ENCODE measurements around the gene TEF. TPM values are rescaled to one million over a fixed set of nuclear protein-coding genes. Genes with fewer than 3 reads are reported as not detected.

Gene TEF
- total RNA-seq, 1 experiment from 2014 or later: 3.3 TPM

DNA sequence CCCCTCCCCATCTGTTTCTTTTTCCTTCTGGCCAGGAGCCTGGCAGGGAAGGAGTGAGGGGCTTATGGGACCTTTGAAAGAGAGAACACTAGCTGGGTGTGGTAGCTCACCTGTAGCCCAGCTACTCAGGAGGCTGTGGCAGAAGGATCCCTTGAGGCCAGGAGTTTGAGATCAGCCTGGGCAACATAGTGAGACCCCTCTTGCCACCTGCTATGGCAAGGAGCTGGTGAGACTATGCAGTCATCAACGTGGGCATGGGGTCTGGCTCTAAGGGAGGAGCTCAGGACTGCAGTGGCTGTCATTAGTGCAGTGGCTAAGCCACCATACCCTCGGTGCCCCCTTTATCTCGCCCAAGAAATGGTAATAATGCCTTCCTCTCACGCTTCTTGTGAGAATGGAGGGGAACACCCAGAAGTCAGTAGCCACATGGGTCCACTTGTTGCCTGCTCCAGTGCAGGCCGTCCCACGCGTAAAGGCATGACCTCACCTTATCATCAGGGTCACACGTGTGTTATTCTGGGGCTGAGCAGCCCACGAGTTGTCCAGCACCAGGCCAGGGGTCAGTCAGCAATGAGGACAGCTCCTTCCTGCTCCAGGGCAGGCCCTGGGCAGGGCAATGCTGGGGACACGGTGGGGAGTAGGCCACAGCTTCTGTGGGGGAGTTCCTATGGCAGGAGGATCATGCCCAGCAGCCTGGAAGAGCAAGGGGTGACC, 27.7 kb upstream of the TEF start:
- DNase-seq (ENCODE audit: low read depth): no peak

DNA sequence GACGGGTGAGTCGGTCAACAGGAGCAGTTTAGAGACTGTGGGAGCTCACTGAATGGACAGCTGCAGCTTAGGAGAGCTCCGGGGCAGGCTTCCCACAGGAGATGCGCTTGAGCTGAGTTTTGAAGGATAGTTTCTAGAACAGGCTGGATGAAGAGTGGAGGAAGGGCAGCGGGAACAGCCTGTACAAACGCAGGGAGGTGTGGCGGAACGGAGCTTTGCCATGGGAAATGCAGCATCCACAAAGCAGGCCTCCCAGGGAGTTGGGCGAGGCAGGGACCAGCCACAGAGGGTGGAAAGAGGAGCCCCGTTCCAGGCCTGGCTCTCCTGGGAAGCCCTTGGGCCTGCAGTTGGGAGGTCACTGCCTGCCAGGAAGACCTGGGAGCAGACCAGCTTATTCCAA, 26.8 kb upstream of the TEF start:
- DNase-seq (ENCODE audit: low read depth): no peak

DNA sequence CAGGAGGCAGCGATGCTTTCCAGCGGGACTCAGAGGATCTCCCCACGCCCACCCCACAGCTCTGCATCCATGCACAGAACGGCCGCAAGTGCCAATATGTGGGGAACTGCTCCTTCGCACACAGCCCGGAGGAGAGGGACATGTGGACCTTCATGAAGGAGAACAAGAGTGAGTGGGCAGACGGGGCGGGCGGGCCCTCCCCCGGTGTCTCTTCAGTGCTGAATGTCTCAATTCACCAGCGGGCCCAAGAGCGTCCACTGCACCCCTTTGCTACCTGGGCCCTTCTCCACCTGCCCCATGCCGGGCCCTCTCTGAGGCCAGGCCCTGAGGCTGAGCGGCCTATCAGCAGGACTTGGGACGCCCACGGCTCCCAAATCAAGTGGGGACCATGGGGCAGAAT, 25.8 kb upstream of the TEF start:
- DNase-seq (ENCODE audit: low read depth): no peak

DNA sequence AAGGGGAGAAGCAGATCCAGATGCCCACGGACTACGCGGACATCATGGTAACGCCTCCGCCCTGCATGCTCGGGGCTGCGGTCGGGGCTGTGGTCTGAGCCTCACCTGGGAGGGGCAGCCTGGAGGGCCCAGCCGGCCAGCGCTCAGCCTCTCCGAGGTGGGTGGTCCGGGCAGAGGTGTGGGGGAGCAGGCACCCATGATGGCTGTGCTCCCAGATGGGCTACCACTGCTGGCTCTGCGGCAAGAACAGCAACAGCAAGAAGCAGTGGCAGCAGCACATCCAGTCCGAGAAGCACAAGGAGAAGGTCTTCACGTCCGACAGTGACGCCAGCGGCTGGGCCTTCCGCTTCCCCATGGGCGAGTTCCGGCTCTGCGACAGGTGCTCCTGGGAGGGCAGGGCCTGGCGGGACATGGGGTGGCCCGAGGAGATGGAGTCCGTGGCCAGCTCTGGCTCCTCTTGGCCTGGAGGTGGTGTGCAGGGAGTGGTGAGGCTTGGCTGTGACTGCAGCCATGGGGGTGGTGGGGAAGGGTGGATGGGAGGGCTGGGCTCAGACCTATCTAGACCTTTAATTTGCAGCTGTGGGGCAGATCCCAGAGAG, 25.2 kb upstream of the TEF start:
- DNase-seq (ENCODE audit: low read depth): no peak

DNA sequence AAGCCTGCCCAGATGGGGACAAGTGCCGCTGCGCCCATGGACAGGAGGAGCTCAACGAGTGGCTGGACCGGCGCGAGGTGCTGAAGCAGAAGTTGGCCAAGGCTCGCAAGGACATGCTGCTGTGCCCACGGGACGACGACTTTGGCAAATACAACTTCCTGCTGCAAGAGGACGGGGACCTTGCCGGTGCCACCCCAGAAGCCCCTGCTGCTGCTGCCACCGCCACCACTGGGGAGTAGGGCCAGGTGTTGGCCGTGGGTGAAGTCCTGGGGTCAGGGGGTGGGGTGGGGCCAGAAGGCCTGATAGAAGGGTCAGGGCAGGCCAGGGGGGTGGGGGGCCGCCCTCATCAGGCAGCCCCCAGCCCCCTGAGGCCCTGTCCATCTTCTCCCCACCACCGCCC, 24.6 kb upstream of the TEF start:
- no peak for DNase-seq (ENCODE audit: low read depth)

DNA sequence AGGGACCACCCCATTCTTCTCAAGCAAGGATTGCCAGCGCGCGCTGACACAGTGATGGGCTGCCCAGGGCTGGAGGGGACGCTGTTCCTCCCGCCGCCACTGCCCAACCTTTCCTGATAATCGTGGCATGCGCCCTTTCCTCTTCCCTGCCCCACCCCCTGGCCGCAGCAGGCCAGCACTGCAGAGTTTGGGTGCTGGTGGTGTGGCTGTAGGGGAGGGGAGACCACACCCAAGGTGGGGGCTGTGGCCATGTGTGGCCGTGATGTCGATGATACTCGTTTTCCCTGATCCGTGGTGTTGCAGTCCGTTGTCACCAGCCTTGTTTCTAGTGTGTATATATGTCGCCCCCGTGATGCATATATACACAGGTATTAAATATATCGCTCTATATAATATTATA, 22.8 kb upstream of the TEF start:
- no peak for DNase-seq (ENCODE audit: low read depth)

DNA sequence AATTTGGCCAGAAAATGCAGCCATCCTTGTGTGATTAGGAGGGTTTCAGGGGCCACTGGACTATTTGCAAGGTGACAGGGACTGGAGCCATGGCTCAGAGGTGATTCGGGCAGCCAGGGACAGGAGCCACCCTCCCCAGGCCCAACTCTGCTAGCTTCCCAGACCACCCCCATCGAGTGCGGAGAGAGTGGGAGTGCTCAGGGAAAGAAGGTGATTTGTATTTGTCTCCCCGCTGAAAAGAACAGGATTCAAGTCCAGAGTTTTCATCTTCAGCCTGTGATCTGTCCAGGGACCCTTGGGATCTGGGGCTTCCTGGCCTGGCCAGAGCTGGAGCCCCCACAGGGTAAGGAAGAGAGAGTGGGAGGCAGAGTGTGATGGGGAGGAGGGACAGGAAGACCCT, 22.4 kb upstream of the TEF start:
- no peak for DNase-seq (ENCODE audit: low read depth)

DNA sequence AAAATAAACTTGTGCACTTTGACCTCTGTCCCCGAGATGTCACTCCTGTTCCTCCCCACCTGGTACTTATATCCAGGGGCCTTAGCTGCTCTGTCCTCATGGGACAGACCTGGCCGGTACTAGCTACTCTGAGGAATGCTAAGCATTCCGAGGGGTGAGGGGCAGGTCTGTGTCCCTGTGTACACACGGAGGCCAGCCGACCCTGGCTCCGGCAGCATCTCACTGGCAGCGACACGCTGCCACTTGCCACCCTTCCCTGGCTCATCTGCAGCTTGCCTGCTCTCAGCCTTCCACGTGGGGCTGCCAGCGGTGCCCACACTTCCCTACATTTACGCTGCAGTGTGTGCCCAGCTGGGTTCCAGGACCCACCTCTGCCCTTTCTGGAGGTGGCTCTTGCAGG, 21.6 kb upstream of the TEF start:
- DNase-seq (ENCODE audit: low read depth): no peak

DNA sequence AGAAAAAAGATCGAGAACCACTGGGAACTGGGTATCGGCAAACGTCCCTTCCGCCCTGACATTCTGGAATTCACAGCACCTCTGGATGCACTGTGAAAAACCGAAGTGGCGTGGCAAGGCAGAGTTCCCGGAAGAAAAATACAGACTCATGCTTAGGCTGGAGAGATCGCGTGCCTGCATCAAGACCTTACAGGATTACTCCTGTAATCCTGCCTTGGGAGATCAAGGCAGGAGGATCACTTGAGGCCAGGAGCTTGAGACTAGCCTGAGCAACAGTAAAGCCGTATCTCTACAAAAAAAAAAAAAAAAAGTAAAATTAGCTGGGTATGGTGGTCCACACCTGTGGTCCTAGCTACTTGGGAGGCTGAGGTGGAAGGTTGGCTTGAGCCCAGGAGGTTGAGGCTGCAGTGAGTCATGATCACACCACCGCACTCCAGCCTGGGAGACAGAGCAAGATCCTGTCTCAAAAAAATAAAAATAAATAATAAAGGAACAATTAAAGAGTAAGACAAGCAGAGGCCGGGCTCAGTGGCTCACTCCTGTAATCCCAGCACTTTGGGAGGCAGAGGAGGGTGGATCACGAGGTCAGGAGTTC, 19.9 kb upstream of the TEF start:
- peak; percentile 18 for DNase-seq (ENCODE audit: low read depth)

DNA sequence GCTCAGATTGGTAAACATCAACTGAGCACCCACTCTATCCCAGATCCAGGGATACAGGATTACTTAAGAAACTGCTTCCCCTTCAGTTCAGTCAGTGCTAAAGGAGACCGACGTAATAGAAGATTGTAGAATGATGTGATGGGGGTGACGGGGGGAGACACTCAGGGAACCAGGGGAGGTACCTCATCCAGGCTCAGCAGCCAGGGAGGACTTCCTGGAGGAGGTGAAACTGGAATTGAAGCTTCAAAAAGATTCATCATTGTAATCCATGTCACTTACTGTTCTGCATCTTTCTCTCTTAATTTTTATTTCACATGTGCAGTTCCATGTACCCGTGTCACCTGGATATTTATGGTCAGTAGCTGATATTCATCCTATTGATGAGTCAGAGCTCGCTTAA, 19.1 kb upstream of the TEF start:
- no peak for DNase-seq (ENCODE audit: low read depth)

DNA sequence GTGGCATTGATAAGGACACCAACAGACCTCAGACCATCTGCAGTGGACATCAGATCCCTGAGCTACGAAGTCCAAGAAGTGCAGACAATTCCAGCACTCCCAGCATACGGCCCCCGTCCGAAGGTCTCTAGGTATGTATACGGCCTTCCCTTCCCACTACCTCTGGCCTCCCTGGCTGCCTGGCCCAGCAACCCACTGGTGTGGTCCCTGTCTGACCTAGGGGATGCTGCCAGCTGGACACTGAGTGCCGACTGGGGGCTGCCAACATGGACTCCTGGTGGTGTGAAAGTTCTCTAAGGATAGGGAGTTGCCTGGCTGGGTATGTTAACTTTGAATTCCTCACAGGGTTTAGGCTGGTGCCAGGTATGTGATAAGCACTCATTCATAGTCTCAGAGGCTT, 17.5 kb upstream of the TEF start:
- no peak for DNase-seq (ENCODE audit: low read depth)

DNA sequence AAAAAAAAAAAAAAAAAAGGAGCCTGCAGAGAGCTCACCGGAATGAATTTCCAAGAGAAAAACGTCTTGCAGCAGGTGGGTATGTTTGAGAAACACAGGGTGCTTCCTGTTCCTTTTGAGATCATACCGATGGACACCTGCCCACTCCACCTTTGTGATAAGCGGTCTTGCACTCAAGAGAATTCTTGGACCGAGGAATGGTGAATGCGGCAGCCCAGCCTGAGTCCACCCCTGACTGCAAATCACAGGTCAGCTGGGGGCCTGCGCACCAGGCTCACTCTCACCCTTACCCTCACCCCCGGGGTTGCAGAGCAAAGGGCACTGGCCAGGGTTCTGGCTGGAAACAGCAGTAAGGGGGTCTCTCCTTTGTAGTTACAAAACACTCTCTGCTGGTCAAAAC, 16.8 kb upstream of the TEF start:
- no peak for DNase-seq (ENCODE audit: low read depth)

DNA sequence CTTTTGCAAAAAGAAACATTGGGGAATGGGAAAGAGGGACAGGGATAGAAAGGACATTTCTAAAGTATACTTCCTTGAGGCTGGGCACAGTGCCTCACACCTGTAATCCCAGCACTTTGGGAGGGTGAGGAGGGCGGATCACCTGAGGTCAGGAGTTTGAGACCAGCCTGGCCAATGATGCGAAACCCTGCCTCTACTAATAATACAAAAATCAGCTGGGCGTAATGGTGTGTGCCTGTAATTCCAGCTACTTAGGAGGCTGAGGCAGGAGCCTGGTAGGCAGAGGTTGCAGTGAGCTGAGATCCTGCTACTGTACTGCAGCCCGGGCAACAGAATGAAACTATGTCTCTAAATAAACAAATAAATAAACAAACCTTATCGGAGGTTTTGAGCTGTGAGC, 16.3 kb upstream of the TEF start:
- DNase-seq (ENCODE audit: low read depth): no peak

DNA sequence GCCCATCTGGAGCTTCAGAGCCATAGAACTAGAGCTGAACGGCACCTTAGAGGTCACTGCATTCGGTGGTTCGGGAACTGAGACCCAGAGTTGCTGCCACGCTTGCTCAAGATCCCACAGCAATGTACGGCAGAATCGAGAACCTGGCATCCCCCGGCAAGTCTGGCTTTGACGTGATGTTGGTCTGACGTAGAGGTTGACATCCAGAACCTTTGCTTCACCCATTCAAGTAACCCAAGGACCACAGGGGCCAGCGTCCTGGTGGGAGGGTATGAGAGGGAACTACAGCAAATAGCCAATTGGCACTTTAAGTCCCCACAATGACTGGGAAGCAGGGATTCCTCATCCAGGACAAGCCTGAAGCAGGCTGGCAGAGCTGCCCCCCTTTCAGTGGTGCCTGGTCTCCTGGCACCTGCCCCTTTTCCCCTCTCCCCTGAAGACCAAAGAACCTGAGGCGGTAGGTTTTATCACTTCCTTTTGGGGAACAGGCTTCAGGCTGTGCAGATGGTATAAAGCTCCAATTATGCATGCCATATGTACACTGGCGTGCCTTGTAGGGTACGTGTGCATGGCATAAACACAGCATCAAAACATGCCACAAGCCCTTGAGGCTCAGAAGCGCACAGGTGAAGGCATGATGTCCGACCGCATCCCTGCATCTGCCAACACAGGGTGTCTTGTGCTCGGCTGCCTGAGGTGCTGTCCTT, 15.3 kb upstream of the TEF start:
- no peak for DNase-seq (ENCODE audit: low read depth)

DNA sequence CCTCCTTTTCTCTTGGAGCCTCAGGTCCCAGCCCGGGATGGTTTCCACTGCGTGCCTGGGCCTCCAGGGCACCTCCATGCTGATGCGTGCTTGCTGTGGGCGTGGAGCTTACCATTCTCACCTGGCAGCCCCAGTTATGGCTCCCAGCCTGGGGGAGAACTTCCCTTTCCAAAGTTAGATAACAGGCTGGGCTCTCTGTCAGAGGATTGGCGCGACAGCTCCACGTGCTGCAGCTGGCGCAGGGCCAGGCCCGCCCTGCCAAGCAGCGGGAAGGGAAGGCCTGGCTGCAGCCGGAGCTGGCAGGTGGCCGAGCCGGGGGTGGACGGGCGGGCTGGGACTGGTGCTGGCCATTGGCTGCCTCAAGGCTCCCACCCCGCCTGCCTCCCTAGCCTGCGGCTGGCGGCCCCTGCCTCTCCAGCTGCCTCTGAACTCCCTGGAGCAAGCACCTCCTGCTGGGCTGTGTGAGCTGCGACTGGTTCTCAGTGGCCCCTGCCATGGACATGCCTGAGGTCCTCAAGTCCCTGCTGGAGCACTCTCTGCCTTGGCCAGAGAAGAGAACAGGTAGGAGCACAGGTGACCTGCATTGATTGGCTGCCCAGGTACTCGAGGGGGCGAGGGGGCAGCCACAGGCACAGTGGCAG, 14.6 kb upstream of the TEF start:
- DNase-seq (ENCODE audit: low read depth): peak; percentile 91

DNA sequence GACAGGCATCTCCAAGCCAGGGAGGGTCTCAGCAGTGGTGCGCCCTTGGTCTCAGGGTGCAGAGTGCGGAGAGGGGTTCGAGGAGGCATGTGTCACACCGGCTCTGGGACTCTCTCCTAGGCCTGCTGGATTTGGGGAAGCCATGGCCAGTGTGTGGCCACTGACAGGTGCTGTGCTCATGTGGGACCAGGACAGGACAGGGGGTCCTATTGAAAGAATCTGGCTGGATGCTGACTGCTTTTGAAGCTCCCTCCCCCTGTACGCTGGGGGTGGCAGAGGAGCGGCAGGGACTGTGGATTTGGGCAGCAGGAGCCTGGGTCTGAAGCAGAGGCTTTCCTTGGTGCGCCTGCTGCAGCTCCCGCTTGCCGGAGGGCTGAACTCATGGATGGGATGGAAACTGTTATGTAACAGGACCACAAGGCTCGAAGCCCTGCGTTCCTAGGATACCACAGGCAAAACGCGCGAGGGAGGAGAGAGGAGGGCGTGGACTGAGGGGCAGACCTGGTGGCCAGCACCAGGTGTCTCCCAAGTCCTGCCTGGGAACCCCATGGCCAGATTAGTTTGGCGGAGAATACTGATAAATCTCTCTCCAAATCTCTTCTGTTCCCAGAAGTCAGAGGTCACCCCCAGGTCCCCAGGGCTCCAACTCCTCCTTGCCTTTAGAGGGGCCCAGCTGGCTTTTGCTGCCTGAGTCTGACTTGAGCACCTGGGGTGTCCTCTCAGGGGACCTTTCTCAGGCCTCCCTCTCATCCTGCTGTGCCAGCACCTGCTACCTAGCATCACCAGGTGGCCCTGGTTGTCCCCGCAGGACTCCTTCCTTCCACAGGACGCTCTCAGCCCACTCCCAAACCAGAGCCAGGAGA, 13.8 kb upstream of the TEF start:
- DNase-seq (ENCODE audit: low read depth): no peak

DNA sequence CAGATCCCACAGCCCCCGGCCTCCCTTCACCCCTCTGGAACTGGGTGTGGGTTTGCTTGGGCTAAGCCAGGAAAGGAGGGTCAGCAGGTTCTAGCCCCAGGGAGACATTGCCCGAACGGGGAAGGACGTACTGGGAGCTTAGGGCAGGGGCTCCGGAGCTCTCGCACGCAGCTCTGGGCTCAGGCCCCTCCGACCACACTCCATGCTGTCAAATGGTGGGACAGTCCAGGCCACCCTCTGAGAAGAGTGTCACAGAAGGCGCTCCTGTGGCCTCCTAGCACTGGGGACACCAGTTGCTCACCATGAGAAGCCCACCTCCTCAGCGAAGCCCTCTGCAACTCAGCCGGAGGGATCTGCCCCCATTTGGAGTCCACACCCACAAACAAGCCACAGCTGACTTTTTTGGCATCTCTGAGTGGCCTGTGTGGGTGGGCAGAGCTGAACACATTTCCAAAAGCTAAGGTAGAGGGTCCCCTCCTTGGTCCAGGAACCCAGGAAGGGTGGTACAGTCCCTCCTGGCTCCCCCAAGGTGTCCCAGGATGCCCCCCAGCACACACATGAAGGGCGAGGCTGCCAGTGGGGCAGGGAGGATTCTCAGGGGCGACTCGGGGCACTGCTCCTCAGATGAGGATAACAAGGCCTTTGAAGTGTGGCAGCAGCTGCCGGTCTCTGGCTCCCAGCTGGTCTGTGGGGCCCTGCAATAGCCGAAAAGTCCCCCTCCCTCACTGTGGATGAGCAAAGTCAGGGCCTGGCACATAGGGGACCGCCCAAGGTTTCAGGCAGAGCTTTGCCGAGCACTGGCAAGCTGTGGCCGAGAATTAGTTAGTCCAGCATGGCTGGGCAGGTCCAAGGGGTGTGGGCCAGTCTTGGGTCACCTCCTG, 13.0 kb upstream of the TEF start:
- no peak for DNase-seq (ENCODE audit: low read depth)

DNA sequence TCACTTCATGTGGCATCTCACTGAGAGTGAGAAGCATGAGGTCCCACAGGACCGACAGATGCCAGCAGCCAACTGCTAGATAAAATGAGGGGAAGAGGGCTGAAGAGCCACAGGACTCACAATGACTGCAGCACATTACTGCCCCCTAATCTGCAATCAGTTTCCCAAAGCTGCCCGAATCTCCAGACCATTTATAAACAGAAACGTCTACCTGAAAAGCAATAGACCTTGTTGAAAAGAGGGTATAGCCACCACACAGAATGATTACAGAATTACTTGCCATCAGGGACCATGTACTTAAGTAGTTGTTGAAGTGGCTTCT, 12.4 kb upstream of the TEF start:
- no peak for DNase-seq (ENCODE audit: low read depth)

DNA sequence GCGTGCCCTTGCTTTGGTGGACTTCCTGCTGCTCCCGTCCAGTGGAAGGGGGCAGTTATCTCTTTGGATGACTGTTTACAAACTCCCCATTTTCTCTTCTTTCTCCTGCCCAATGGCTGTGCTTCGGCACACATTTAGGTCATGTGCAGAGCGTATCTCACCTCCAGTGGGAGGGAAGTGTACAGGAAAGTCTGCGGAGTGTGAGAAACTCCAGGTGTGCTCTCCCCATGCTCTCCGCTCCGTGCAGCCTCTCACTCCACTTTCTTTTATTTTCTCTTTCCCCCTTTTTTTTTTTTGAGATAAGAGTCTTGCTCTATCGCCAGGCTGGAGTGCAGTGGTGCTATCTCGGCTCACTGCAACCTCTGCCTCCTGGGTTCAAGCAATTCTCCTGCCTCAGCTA, 11.9 kb upstream of the TEF start:
- DNase-seq (ENCODE audit: low read depth): no peak

DNA sequence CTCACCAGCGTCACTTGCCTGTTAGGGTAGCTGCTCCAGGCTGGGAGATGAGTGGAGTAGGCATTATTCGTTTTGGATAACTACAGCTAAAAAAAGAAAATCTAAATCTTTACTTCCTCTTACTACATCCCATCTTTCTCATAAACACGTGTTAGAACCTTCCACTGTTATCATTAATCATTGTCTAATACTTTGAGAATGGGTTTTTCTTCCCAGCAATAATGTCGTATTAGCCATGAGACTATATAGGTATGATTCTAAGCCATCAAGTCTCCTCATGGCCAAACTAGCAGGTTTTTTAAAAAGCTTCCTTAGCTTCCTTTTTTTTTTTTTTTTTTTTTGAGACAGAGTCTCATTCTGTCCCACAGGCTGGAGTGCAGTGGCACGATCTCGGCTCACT, 3.9 kb upstream of the TEF start:
- DNase-seq (ENCODE audit: low read depth): no peak

DNA sequence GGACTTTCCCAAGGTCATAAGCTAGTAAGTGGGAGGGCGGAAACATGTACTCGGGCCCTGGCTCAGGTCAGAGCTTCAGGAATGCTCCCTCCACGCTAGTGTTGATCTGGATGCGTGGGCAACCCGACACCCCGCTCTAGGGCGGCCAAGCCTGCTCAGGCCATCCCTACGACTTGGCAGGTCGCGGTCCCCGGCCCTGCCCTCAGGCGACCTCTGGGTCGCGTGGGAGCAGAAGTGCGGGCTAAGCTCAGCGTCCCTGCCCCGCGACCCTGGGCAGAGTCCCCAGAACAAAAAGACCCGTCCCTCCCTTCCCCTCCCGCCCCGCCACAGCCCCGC, 781 bp upstream of the TEF start:
- DNase-seq (ENCODE audit: low read depth): peak; percentile 58
